B cell (primary cell): ENCODE data around the gene IGF1R.

Experiments
- EZH2 ChIP-seq: IDR thresholded peaks from 2 replicates; pipeline ENCODE4 v1.6.1; 2012; ENCODE audit warnings: borderline replicate concordance, low read depth, mild to moderate bottlenecking, moderate library complexity, low read length; ENCODE audit not compliant: insufficient read depth, poor library complexity, severe bottlenecking
- TF ChIP-seq, protein P1 (sequence below): fragments of 200-600 bp; IDR thresholded peaks from one replicate; pipeline ENCODE4 v1.8.0; 2022; ENCODE audit warnings: antibody characterized with exemption, mild to moderate bottlenecking

- TF ChIP-seq, protein P1, sequence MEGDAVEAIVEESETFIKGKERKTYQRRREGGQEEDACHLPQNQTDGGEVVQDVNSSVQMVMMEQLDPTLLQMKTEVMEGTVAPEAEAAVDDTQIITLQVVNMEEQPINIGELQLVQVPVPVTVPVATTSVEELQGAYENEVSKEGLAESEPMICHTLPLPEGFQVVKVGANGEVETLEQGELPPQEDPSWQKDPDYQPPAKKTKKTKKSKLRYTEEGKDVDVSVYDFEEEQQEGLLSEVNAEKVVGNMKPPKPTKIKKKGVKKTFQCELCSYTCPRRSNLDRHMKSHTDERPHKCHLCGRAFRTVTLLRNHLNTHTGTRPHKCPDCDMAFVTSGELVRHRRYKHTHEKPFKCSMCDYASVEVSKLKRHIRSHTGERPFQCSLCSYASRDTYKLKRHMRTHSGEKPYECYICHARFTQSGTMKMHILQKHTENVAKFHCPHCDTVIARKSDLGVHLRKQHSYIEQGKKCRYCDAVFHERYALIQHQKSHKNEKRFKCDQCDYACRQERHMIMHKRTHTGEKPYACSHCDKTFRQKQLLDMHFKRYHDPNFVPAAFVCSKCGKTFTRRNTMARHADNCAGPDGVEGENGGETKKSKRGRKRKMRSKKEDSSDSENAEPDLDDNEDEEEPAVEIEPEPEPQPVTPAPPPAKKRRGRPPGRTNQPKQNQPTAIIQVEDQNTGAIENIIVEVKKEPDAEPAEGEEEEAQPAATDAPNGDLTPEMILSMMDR: no peak
- no peak for TF ChIP-seq EZH2
Measured at GRCh38 chr15:98791046-98791701, 142.8 kb downstream of the IGF1R start.
